GM12864 (cell line): ENCODE data around the gene BANF2.
A peak's percentile ranks its signal among the peaks of the same experiment; 100 is the strongest.

Experiments
- DNase-seq: peaks from one replicate; pipeline ENCODE4 v3.0.0-alpha.2; 2011; ENCODE audit warnings: low read depth
- H3K4me3 ChIP-seq: 2 replicates; pipeline ENCODE4 v1.5.1; 2011; ENCODE audit warnings: mild to moderate bottlenecking, low read depth, low read length, control low read depth
- TF ChIP-seq, protein P1 (sequence below): IDR thresholded peaks from 2 replicates; pipeline ENCODE4 v1.5.1; 2011; ENCODE audit warnings: low read depth, mild to moderate bottlenecking, moderate library complexity, low read length, control low read depth, inconsistent platforms; ENCODE audit errors: missing control alignments

The BANF2 gene

DNA sequence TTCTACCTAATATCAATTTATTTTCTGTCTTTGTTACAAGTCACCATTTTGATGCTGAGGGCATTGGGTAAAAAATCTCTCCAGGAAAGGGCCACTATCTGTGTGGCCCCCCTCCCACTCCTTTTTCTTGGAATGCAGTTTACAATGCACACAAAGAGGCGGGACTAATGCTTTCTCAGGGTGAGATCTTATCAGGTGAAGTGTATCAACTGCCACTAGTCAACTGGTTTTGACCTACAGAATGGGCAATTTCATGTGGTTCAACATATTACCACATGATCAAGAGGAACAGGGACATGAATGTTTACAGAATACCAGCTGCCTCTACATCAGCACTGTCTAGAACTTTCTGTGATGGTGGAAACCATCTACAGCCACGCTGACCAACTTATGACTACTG, 21.5 kb upstream of the BANF2 start:
- no peak for DNase-seq
- H3K4me3 ChIP-seq: no peak overlapping the region
- TF ChIP-seq, protein P1, sequence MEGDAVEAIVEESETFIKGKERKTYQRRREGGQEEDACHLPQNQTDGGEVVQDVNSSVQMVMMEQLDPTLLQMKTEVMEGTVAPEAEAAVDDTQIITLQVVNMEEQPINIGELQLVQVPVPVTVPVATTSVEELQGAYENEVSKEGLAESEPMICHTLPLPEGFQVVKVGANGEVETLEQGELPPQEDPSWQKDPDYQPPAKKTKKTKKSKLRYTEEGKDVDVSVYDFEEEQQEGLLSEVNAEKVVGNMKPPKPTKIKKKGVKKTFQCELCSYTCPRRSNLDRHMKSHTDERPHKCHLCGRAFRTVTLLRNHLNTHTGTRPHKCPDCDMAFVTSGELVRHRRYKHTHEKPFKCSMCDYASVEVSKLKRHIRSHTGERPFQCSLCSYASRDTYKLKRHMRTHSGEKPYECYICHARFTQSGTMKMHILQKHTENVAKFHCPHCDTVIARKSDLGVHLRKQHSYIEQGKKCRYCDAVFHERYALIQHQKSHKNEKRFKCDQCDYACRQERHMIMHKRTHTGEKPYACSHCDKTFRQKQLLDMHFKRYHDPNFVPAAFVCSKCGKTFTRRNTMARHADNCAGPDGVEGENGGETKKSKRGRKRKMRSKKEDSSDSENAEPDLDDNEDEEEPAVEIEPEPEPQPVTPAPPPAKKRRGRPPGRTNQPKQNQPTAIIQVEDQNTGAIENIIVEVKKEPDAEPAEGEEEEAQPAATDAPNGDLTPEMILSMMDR: no peak

DNA sequence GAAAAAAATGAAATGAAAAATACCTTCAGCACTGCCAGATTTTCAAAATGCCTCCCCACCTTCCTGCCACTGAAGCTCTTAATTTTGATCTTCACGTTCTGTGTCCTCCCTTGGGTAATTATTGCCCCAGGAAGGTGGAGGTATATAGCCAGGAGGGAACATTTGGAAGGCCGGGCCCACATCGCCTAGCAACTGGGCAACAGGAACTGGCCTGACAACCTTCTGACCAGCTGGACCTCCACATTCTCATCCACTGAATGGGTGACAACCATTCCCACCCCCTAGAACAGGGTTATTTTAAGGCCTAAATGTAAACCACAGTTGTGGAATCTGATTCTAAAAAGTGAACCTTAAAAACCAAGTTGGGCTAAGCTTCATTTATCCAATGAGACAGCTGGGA, 20.9 kb upstream of the BANF2 start:
- H3K4me3 ChIP-seq: no peak overlapping the region
- no peak for DNase-seq
- TF ChIP-seq, protein P1: no peak

DNA sequence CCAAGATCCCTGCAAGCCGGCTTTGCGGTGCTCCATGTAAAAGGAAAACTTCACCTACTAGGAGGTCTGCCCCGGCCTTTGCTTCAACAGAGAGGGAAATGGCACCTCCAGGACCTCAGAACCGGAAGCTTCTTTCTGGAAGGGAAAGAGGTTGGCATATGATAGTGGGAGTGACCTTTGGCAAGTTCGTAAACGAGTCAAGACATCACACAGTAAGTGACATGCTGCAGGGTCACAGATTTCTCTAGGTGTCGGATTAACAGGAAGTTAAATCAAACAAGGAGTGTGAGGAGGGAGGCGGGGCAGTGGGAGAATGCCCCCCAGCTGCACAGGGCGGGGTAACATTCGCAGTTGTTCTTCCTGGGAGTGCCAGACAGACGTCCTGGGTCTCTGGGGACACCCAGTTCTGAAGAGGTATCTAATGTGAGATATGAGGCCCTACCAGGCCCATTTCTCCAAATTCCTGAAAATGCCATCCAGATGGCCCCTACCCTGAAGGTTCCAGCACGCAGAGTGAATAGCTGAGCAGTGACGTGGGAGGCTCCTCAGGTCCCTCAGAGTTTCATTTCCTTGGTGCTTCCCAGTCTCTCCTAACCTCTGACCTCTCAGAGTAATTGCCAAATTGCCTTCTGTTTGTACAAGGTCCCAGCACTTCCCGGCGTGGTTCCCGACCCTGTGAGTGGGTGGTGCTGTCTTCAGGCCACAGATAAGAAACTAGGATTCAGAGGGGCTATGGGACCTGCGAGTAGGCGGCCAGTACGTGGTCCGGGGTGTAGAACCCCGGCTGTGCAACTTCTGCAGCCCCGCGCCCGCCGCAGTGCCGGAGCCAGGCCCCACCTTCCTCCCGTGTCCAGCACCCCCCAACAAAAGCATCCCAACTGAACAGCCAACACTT, 19.6 kb upstream of the BANF2 start:
- TF ChIP-seq, protein P1: no peak
- DNase-seq: no peak
- peak overlapping the region; percentile 87 for H3K4me3 ChIP-seq

DNA sequence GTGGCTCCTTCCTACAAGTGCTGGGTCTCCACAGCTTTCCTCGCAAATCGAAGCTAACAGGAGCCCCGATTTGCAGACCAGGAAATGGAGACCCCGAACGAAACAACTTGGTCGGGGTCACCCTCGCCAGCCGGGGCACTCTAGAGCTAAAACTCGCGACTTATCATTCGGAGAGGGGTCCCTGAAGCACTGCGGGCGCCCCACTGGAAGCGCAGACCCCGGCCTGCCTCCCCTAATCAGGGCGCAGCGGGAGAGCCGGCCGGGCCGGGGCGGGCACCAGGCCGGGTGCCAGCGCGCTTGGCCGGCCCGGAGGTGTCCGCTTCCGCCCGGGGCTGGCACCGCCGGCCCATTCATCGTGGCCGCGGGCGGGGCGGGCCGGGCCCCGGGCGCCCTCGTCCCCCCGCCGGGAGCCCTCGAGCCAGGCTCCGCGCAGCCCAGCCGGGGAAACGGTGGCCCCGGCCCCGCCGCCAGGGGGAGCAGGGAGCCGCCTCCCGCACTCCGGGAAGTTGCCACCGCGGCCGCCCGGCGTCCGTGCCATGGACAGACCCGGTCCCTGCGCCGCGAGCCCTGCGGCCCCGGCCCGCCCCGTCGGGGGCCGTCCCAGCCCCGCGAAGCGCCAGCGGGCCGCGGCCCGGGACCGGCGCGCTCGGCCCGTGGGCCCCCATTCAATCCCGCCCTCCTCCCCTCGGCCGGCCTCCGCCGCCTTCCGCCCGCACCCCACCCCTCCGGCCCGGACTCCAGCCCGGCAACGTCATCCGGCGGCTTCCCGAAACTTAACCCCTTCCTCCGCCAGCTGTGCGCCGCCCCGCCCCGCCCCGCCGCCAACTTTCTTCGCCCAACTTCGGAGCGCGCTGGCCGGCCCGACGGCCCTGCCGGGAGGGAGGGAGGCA, 18.7 kb upstream of the BANF2 start:
- peak; percentile 13 for DNase-seq
- H3K4me3 ChIP-seq: peak overlapping the region; percentile 87
- TF ChIP-seq, protein P1: peak; percentile 68

GRCh38 chr20:17681726-17682102, 18.1 kb upstream of the BANF2 start:
- peak overlapping the region; percentile 87 for H3K4me3 ChIP-seq
- TF ChIP-seq, protein P1: no peak
- DNase-seq: no peak

DNA sequence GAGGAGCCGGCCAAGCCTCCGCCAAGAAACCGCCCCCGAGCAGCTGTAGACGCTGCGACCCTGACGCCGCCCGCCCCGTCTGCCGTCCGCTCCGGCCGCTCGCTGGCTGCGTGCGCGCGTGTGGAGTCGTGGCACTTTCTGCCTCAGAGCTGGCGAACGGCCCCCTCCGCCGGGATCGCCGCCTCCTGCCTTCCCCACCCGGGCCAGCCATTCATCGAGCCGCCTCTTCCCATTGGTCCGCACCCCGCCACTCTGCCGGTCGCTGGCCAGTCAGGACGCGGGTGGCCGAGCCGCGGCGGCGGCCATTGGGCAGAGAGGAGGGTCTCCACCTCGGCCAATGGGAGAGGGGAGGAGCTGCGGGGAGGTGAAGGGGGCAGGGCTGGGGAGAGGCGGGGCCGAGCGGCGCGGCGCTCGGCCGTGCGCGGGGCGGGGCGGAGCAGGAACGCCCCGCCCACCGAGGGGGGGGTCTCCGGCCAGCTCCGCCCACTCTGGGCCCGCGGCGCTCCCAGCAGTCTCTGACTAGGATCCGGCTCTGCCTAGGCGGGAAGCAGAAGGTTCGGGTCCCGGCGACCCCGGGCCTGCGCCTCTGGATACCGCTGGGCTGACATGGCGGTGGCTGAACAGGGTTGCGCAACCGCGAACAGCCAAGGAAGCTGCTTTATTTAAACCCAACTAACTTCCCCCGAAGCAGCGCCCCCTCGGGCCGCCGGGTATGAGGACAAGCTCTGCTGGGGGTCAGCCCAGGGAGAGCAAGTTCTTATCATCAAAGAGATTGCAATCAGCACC, 17.5 kb upstream of the BANF2 start, which contains the start of gene RRBP1:
TSS of gene RRBP1 (minus strand) at position 140 of the 786 bp plus-strand sequence. CDS start 21,735 bp downstream, outside the sequence.
- DNase-seq: peak; percentile 87
- TF ChIP-seq, protein P1: peak; percentile 83
- H3K4me3 ChIP-seq: peak within 1 kb of the TSS; percentile 87
